NCI-H524 (cell line): ENCODE data around the gene AP2A2.
A peak's percentile ranks its signal among the peaks of the same experiment; 100 is the strongest.

Experiments used
- DNase-seq, 2 experiments: peaks; one replicate each; lab custom pipeline; 2025; lab: John Stamatoyannopoulos, UW

Gene AP2A2

GRCh38 chr11:1030086-1030485, 104.4 kb downstream of the AP2A2 start:
- DNase-seq: no peak

GRCh38 chr11:1030556-1030955, 104.9 kb downstream of the AP2A2 start:
- no peak for DNase-seq

- DNase-seq: no peak
Observed at GRCh38 chr11:1031121-1031899, 105.6 kb downstream of the AP2A2 start.

- no peak for DNase-seq
Observed at GRCh38 chr11:1032310-1032891, 106.7 kb downstream of the AP2A2 start.

- peak in 1 of 2 experiments; percentile 28 for DNase-seq
Observed at GRCh38 chr11:1033016-1033798, 107.5 kb downstream of the AP2A2 start.

- DNase-seq: no peak
Observed at GRCh38 chr11:1034001-1034400, 108.3 kb downstream of the AP2A2 start.

- DNase-seq: no peak
Observed at GRCh38 chr11:1034456-1035295, 109.0 kb downstream of the AP2A2 start.

GRCh38 chr11:1035577-1036283, 110.1 kb downstream of the AP2A2 start:
- no peak for DNase-seq

- DNase-seq: no peak
Observed at GRCh38 chr11:1036303-1036923, 110.7 kb downstream of the AP2A2 start, which contains the start of gene MUC6. TSS of gene MUC6 (minus strand) at chr11:1036718. CDS start at chr11:1036655, 63 bp downstream.

GRCh38 chr11:1036931-1037330, 111.3 kb downstream of the AP2A2 start:
- no peak for DNase-seq

GRCh38 chr11:1037506-1038055, 111.9 kb downstream of the AP2A2 start:
- no peak for DNase-seq

GRCh38 chr11:1038361-1038760, 112.7 kb downstream of the AP2A2 start:
- DNase-seq: no peak

GRCh38 chr11:1038921-1039320, 113.3 kb downstream of the AP2A2 start:
- DNase-seq: no peak

- no peak for DNase-seq
Observed at GRCh38 chr11:1039481-1040427, 114.1 kb downstream of the AP2A2 start.

GRCh38 chr11:1040428-1041148, 114.9 kb downstream of the AP2A2 start:
- DNase-seq: no peak

GRCh38 chr11:1041149-1041467, 115.4 kb downstream of the AP2A2 start:
- no peak for DNase-seq

GRCh38 chr11:1041471-1041870, 115.8 kb downstream of the AP2A2 start:
- DNase-seq: no peak

- no peak for DNase-seq
Observed at GRCh38 chr11:1041936-1042608, 116.4 kb downstream of the AP2A2 start.
